Esophagus squamous epithelium (tissue), 4 donors: Measurements from ENCODE around the gene PTCSC3.
"Not testable (repeated sequence)": the region's sequence is repeated elsewhere in the genome, so short reads cannot be mapped to it uniquely, and the experiment has no call there.

ENCODE experiments used
- POLR2A ChIP-seq, 4 donors: fragments of 450-650 bp; IDR thresholded peaks; one replicate each; pipeline ENCODE4 v1.6.1; 2017; ENCODE audit warnings: antibody characterized with exemption in 4 of 4, mild to moderate bottlenecking in 4 of 4, moderate library complexity in 3 of 4
- TF ChIP-seq, protein P1 (sequence below), 6 experiments: fragments of 450-650 bp in 4 of 6; fragments of 200-600 bp in 2 of 6; sonication (generic) in 2 of 6; IDR thresholded peaks; one replicate each; pipeline ENCODE4 v1.5.1; 2016 to 2019; ENCODE audit warnings: antibody characterized with exemption in 6 of 6, mild to moderate bottlenecking in 4 of 6, moderate library complexity in 4 of 6

DNA sequence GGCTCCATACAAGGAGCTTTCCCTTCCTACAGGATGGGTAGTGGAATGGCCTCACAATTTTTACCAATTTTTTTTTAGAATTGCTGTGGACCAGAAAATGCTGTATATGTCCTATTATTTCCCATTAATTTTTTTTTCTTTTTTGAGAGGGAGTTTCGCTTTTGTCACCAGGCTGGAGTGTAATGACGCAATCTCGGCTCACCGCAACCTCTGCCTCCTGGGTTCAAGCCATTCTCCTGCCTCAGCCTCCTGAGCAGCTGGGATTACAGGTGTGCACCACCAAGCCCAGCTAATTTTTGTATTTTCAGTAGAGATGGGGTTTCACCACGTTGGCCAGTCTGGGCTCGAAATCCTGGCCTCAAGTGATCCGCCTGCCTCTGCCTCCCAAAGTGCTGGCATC is 72.3 kb downstream of the PTCSC3 start:
- TF ChIP-seq, protein P1, sequence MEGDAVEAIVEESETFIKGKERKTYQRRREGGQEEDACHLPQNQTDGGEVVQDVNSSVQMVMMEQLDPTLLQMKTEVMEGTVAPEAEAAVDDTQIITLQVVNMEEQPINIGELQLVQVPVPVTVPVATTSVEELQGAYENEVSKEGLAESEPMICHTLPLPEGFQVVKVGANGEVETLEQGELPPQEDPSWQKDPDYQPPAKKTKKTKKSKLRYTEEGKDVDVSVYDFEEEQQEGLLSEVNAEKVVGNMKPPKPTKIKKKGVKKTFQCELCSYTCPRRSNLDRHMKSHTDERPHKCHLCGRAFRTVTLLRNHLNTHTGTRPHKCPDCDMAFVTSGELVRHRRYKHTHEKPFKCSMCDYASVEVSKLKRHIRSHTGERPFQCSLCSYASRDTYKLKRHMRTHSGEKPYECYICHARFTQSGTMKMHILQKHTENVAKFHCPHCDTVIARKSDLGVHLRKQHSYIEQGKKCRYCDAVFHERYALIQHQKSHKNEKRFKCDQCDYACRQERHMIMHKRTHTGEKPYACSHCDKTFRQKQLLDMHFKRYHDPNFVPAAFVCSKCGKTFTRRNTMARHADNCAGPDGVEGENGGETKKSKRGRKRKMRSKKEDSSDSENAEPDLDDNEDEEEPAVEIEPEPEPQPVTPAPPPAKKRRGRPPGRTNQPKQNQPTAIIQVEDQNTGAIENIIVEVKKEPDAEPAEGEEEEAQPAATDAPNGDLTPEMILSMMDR (IDR thresholded peaks at IDR 0.05) = not testable (repeated sequence)
- not testable (repeated sequence) for TF ChIP-seq POLR2A (IDR thresholded peaks at IDR 0.05)
